HG03196 (cell line): Measurements from ENCODE around the gene KANK4.

Source experiments
- ATAC-seq: cut with Tn5 transposase; IDR thresholded peaks from one replicate; pipeline ENCODE4 v1.9.1; 2021; ENCODE audit not compliant: unreplicated experiment

Gene KANK4

DNA sequence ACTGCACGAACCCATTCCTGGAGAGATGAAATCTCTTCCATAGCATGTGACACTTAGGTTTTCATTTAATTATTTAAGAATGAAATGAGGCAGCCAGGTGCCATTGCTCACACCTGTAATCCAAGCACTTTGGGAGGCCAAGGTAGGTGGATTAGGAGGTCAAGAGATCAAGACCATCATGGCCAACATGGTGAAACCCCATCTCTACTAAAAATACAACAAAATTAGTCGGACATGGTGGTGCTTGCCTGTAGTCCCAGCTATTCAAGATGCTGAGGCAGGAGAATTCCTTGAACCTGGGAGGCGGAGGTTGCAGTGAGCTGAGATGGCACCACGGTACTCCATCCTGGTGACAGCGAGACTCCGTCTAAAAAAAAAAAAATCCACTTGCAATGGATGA, 106.8 kb downstream of the KANK4 start:
- no peak for ATAC-seq

DNA sequence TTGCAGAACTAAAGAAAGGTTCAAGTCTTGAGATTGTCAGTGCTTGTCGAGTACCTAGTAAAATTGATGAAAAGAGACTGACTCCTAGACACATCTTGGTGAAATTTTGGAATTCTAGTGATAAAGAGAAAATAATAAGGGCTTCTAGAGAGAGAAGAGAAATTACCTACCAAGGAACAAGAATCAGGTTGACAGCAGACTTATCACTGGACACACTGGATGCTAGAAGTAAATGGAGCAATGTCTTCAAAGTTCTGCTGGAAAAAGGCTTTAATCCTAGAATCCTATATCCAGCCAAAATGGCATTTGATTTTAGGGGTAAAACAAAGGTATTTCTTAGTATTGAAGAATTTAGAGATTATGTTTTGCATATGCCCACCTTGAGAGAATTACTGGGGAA, 108.3 kb downstream of the KANK4 start:
- ATAC-seq: no peak

DNA sequence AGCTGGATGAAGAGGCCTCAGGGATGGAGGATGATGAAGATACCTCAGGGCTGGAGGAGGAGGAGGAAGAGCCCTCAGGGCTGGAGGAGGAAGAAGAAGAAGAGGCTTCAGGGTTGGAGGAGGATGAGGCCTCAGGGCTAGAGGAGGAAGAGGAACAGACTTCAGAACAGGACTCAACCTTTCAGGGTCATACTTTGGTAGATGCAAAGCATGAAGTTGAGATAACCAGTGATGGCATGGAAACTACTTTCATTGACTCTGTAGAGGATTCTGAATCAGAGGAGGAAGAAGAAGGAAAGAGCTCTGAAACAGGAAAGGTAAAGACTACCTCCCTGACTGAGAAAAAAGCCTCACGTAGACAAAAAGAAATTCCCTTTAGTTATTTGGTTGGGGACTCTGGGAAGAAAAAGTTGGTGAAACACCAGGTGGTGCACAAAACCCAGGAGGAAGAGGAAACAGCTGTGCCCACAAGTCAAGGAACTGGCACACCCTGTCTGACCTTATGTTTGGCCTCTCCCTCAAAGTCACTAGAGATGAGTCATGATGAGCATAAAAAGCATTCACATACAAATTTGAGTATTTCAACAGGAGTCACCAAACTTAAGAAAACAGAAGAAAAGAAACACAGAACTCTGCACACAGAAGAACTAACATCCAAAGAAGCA, 109.2 kb downstream of the KANK4 start:
- no peak for ATAC-seq

DNA sequence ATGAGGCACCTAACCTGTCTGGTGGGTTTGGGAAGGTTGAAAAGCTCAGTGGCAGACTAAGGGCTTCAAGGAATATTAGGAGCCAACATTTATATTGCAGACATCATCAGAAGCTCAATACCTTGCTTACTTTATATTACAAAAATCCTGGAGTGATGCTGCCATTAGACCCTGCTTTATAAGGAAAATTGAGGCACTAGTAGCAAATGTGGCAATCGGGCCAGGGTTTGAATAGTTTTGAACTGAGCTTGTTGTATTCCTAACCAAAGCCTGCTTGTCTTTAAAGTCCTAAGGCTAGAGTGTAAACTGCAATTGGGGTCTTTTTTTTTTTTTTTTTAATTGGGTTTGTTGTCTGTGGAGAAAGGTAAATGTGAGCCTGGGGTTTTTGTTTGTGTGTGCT, 110.3 kb downstream of the KANK4 start:
- no peak for ATAC-seq

DNA sequence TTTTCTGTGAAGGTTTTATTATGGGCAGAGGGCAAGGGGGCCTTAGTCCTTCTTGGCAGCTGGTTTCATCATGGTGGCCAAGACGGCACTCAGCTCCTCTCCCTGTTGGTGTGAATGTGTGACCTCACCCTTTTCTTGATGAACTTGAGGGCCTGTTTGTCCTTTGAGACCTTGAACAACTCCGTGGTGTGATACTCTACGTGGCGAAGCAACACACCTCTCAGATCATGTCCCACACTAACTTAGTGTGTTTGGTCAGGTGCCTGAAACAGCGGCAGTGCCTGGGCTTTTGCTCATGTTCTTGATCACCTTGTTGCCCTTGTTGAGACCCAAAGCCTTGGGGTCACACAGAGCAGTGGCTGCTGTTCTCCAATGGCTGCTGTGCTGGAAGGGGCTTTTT, 111.1 kb downstream of the KANK4 start:
- ATAC-seq: no peak

DNA sequence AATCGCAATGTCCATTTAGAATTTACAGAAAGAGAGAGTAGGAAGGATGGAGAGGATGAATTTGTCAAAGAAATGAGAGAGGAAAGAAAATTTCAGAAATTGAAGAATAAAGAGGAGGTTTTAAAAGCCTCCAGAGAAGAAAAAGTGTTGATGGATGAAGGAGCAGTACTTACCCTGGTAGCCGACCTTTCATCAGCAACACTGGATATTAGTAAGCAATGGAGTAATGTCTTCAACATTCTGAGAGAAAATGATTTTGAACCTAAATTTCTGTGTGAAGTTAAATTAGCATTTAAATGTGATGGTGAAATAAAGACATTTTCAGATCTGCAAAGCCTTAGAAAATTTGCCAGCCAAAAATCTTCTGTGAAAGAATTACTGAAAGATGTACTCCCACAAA, 112.0 kb downstream of the KANK4 start:
- no peak for ATAC-seq

DNA sequence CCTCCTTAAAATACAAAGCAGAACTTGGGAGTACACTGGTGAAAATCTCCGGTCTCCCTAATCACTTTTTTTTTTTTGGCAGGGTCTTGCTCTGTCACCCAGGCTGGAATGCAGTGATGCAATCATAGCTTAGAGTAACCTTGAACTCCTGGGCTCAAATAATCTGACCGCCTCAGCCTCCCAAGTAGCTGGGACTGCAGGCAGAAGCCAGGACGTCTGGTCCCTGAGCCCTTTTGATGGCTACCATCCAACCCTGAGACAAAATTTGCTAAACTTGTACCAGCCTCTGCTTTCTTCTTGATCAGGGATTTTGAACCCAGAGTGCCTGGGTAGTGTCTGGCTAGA, 120.5 kb downstream of the KANK4 start:
- ATAC-seq: no peak

DNA sequence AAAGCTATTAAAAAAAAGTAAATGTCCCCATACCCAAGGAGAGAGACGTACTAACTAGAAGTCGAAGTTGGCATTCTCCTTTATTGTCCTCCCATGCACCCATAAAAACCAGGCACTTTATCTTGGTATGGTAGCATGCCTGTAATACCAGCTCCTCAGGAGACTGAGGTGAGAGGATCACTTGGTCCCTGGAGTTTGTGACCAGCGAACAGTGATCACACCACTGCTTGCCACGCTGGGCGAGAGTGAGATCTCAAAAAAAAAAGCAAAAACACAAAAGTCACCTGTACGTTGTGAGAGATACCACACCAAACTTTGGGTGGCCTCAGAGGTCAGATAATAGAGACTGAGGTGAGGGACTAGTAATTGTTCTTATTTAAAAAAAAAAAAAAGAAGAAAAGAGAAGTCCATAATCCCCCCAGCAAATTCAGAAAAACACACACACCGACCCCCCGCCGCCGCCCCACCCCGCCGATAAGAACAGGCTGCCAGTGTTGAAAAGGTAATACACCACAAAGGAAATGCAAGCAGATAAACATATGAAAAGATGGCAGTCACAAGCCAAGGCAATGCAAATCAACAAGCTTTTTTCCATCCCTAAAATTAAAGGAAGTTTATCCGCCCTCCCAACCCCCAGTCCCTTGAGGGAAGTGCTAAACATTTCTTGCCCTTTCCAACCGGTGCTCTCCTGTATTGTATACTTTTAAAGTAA, 121.0 kb downstream of the KANK4 start:
- no peak for ATAC-seq

DNA sequence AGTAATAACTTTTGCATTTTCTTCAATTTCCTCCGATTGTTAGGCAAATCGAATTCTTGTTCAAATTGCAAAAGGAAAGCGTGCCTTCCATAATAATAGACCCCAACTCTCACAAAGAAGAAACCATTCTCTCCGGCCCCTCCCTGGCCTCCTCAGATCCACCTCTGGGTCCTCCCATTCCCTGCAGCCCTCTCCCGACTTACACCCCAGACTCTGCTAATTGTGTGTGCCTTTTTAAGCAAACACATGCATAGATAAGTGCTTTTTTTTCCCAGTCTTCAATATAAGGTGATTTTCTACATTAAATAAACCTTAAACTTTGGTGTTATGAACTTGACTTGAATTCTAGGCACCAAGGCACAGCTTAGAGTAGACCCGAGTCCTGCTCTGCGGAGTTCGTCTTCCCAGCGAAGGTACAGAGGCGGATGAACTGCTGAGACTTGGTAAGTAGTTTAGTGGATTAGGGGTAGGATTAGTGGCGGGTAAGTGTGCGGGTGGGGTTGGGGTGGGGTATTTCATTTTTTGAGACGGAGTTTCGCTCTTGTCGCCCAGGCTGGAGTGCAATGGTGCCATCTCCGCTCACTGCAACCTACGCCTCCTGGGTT, 123.0 kb downstream of the KANK4 start:
- ATAC-seq: no peak

DNA sequence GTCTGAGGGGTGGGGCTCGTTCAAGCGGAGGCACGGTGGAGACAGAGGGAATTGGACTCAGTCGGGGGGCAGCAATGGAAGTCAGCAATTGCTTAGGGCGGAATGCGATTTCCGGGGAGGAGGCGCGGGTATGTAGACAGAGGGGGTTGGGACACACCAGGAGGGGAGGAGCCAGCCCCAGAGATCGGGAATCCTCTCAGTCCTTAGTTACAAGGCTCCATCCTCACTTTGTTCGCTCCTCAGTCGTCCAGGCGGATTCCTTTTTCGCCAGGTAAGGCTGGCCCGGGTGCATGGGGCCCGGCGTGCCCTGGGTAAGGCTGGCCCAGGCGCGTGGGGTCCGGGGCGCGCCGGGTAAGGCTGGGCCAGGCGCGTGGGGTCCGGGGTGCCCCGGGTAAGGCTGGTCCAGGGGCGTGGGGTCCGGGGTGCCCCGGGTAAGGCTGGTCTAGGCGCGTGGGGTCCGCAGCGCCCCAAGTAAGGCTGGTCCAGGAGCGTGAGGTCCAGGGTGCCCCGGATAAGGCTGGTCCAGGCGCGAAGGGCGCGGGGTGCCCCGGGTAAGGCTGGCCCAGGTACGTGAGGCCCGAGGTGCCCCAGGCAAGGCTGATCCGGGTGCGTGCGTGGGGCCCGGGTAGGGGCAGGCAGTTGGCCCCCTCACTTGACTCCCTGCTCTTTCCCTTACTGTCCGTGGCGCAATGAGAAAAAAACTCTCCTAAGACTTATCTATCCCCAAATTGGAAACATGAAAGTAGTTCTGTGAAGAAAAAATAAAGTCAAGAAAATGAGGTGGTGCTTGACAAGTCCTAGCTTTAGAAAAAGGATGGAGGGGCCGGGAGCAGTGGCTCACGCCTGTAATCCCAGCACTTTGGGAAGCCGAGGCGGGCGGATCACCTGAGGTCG, 124.3 kb downstream of the KANK4 start, which contains the start of gene L1TD1:
TSS of gene L1TD1 (plus strand) at position 199 of the 894 bp plus-strand sequence. CDS start 11,780 bp downstream, outside the sequence.
- no peak for ATAC-seq

DNA sequence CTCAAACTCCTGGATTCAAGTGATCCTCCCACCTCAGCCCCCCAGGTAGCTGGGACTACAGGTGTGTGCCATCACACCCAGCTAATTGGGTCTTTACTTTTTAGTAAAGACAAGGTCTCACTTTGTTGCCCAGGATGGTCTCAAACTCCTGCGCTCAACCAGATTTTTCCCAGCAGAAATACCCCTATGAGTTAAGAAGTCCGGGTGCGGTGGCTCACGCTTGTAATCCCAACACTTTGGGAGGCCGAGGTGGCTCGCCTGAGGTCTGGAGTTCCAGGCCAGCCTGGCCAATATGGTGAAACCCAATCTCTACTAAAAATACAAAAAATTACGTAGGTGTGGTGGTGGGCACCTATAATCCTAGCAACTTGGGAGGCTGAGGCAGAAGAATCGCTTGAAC, 131.1 kb downstream of the KANK4 start:
- no peak for ATAC-seq

DNA sequence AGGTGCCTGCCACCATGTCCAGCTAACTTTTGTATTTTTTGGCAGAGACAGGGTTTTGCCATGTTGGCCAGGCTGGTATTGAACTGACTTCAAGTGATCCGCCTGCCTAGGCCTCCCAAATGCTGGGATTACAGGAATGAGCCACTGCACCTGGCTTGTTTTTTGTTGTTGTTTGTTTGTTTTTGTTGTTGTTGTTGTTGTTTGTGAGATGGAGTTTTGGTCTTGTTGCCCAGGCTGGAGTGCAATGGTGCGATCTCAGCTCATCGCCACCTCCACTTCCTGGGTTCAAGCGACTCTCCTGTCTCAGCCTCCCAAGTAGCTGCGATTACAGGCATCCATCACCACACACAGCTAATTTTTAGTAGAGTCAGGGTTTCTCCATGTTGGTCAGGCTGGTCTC, 131.7 kb downstream of the KANK4 start:
- no peak for ATAC-seq
